Activated CD4-positive, alpha-beta T cell treated with anti-CD3 and anti-CD28 coated beads, Interleukin-2, Interleukin-6, amounts not matched to agents 100 ng/mL and 50 ng/mL, durations not matched to agents 16 hours and 8 hours (primary cell): ENCODE data around the gene NXF2B.
"Not testable (repeated sequence)": the region's sequence is repeated elsewhere in the genome, so short reads cannot be mapped to it uniquely, and the experiment has no call there.

Source experiments
- DNase-seq: peaks from one replicate; pipeline ENCODE4 v3.0.0-alpha.2; 2020

Gene NXF2B, protein sequence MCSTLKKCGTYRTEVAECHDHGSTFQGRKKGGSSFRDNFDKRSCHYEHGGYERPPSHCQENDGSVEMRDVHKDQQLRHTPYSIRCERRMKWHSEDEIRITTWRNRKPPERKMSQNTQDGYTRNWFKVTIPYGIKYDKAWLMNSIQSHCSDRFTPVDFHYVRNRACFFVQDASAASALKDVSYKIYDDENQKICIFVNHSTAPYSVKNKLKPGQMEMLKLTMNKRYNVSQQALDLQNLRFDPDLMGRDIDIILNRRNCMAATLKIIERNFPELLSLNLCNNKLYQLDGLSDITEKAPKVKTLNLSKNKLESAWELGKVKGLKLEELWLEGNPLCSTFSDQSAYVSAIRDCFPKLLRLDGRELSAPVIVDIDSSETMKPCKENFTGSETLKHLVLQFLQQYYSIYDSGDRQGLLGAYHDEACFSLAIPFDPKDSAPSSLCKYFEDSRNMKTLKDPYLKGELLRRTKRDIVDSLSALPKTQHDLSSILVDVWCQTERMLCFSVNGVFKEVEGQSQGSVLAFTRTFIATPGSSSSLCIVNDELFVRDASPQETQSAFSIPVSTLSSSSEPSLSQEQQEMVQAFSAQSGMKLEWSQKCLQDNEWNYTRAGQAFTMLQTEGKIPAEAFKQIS

DNA sequence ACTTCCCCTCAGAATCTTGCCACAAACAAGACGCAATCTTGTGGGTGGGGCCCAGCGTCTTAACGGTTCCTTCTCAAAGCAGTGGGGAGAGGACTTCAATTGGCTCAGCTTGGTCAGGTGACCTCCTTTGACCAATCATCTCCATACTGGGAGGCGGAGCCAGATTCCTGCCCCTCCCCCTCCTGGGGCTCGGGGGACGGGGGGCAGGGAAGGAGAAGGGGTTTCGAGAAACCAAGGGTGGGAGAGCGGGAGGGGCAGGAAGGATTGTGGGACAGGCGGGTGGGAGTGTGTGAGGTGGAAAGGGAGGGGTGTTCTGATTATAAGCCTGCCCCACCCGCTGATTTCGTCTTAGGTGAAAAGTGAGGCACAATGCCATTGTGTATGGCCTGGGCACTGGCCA is at the start of gene NXF2B:
NXF2B (minus strand) TSS at position 101 of the 400 bp plus-strand sequence. CDS start 59,972 bp downstream, outside the sequence.
- not testable (repeated sequence) for DNase-seq

- not testable (repeated sequence) for DNase-seq
Observed at GRCh38 chrX:102478765-102479164, 39.0 kb upstream of the NXF2B start.

DNA sequence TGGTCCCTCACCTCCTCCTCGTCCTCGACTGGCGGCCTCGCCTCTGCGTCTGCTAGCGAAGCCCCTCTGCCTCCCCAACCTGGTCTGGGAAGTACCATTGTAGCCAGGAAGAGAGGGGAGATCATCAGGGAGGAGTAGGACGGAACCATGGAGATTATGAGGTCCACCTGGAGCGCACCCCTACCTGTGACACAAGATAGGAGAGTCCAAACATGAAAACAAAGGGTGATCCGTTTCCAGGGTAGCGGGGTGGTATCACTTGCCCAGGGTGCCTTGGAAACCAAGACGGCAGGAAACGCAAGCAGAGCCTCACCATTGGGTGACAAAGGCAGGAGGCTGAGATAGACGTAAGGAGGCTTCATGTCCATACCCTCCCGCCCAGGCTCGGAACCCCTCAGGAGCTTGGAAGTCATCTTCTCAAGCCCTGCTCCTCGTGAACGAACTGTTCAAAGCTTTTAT is 32.0 kb upstream of the NXF2B start, which contains the start of gene TCP11X2:
TCP11X2 (minus strand) TSS at position 51 of the 459 bp plus-strand sequence.
- DNase-seq = not testable (repeated sequence)

- DNase-seq = not testable (repeated sequence)
Observed at GRCh38 chrX:102470215-102470614, 30.4 kb upstream of the NXF2B start.

GRCh38 chrX:102458615-102459014 is 18.8 kb upstream of the NXF2B start:
- not testable (repeated sequence) for DNase-seq

GRCh38 chrX:102414493-102414892 is 25.3 kb downstream of the NXF2B start:
- DNase-seq = not testable (repeated sequence)

DNA sequence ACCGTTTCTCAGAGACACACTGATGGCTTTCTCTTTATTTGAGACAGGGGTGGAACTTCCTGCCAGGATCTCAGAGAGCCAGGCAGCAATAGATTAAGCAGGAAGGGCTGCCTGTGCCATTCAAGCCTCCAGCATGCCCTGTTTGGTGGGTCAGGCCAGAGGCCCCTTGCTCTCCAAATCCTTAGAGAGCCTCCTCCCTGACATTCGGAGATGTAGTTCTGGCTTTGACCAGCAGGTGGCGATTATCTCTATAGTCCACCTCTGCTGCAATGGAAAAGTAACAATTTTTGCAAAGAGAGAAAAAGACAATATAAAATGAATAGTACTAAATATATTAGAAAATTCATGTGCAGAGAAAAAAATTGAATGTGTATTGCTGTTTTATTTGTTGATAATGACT is 93.9 kb downstream of the NXF2B start:
- peak; percentile 71 for DNase-seq

- no peak for DNase-seq
Observed at GRCh38 chrX:102341867-102342266, 97.9 kb downstream of the NXF2B start.

GRCh38 chrX:102339312-102340298 is 100.2 kb downstream of the NXF2B start:
- peak; percentile 5 for DNase-seq

DNA sequence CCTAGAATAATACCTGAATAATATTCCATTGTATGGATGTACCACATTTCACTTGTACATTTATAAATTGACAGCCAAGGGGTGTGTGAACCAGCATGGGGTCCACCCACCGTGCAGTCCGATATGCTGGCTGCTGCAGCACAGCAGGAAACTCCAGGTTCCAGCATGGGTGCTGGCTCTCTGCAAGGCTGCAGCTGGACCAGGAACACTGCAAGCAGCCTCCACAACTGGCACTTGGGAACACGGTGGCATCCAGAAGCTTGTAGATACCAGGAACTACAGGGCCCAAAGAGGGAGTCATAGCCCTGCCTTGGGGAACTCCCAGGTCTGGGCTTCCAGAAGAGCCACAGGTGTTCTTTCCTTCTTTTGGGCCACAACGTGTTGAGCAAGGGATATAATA is 101.6 kb downstream of the NXF2B start:
- no peak for DNase-seq
